Spleen (tissue), 11 donors: ENCODE results near the gene ARPIN. TPM values are rescaled to one million over a fixed set of nuclear protein-coding genes. Genes with fewer than 3 reads are reported as not detected.

Experiments
- DNase-seq: peaks from one replicate; pipeline ENCODE4 v3.0.0-alpha.2; 2020
- H3K27ac ChIP-seq, 8 donors: fragments of 200-600 bp; sonication (generic) in 7 of 8; 1 replicate in 4 of 8; 2 replicates in 4 of 8; pipeline versions ENCODE4 v1.5.0 to v1.8.0; 2016 to 2021; ENCODE audit warnings: inconsistent platforms in 4 of 8, mild to moderate bottlenecking in 4 of 8, moderate library complexity in 1 of 8
- H3K27me3 ChIP-seq, 7 donors: fragments of 200-600 bp; sonication (generic) in 6 of 7; replicated peaks in 1 of 7; 1 replicate in 4 of 7; 2 replicates in 3 of 7; pipeline versions ENCODE4 v1.5.0 to v1.8.0; 2016 to 2021; ENCODE audit warnings: inconsistent platforms in 3 of 7, mild to moderate bottlenecking in 1 of 7
- H3K36me3 ChIP-seq, 6 donors: fragments of 200-600 bp; sonication (generic) in 5 of 6; 1 replicate in 4 of 6; 2 replicates in 2 of 6; pipeline versions ENCODE4 v1.5.0 to v1.8.0; 2016 to 2021; ENCODE audit warnings: inconsistent platforms in 2 of 6
- H3K4me1 ChIP-seq, 6 donors: fragments of 200-600 bp; sonication (generic) in 5 of 6; 1 replicate in 3 of 6; 2 replicates in 3 of 6; pipeline versions ENCODE4 v1.5.0 to v1.8.0; 2016 to 2021; ENCODE audit warnings: inconsistent platforms in 3 of 6
- H3K4me3 ChIP-seq, 8 donors: fragments of 200-600 bp; sonication (generic) in 7 of 8; 1 replicate in 4 of 8; 2 replicates in 4 of 8; pipeline versions ENCODE4 v1.5.0 to v1.8.0; 2016 to 2021; ENCODE audit warnings: inconsistent platforms in 4 of 8, mild to moderate bottlenecking in 4 of 8, moderate library complexity in 2 of 8
- H3K9me3 ChIP-seq, 8 donors: fragments of 200-600 bp; sonication (generic) in 7 of 8; 1 replicate in 4 of 8; 2 replicates in 4 of 8; pipeline versions ENCODE4 v1.5.0 to v1.8.0; 2016 to 2021; ENCODE audit warnings: inconsistent platforms in 4 of 8
- POLR2A ChIP-seq, 3 donors: fragments of 450-650 bp; IDR thresholded peaks; one replicate each; pipeline ENCODE4 v1.5.1; 2017; ENCODE audit warnings: antibody characterized with exemption in 3 of 3, mild to moderate bottlenecking in 1 of 3
- POLR2AphosphoS5 ChIP-seq, 3 donors: sonication (generic); formaldehyde crosslinking; IDR thresholded peaks; one replicate each; pipeline ENCODE4 v1.5.1; 2017; ENCODE audit warnings: antibody characterized with exemption in 3 of 3
- WGBS, 5 donors: extraction: QIAGEN DNeasy Blood & Tissue Kit in 3 of 5; methylation state at CpG; one replicate each; pipeline versions ENCODE4 v1.1.5 to v1.1.7; 2013 to 2018; 5-methylcytosine and 5-hydroxymethylcytosine counted together
- intact Hi-C: fragments of 100-400 bp; cut with DNase I; formaldehyde crosslinking; loops from one replicate; pipeline ENCODE4 v1.15.0; 2023; ENCODE audit warnings: low total_unique reads
- polyA plus RNA-seq, 3 donors: library from polyadenylated mRNA; stranded (reverse); fragments of 200-250 nt; gene quantifications; one replicate each; pipeline ENCODE4 v1.2.1, GENCODE V29; 2013
- total RNA-seq, 7 donors: library from RNA; depleted of rRNA in 3 of 7; stranded (reverse); fragments of >200 nt in 3 of 7; fragmentation: NEBNext Ultra II Directional in 4 of 7; extraction: Animal tissue kit (Norgen Biotek cat#: 25700) in 4 of 7; gene quantifications; one replicate each; pipeline versions ENCODE4 v1.1.0 to v1.2.1, GENCODE V29; 2016 to 2021
- TF ChIP-seq, protein P1 (sequence below), 11 experiments: fragments of 200-600 bp in 7 of 11; fragments of 450-650 bp in 4 of 11; sonication (generic) in 4 of 11; IDR thresholded peaks in 8 of 11; conservative IDR thresholded peaks in 3 of 11; 1 replicate in 7 of 11; 2 replicates in 4 of 11; pipeline versions ENCODE4 v1.4.0 to v1.8.0; 2016 to 2021; ENCODE audit warnings: antibody characterized with exemption in 11 of 11, inconsistent platforms in 4 of 11, mild to moderate bottlenecking in 1 of 11
- donor health status: healthy with polysubstance abuse.
- donor health status: DM: no; HTN: no; CAD: no; lungs with moderate emphysema.
- donor health status: DM: no; HTN: no; CAD: no.
- donor health status: Bipolar disorder and iron deficiency.
- donor health status: healthy.
- donor health status: DM: no; HTN: no; CAD: no.
- donor health status: DM: yes; HTN: yes; CAD: no.

ARPIN gene
- total and polyA plus RNA-seq, 10 donors, result 2.7 to 23.1 (median 12.0) TPM

DNA sequence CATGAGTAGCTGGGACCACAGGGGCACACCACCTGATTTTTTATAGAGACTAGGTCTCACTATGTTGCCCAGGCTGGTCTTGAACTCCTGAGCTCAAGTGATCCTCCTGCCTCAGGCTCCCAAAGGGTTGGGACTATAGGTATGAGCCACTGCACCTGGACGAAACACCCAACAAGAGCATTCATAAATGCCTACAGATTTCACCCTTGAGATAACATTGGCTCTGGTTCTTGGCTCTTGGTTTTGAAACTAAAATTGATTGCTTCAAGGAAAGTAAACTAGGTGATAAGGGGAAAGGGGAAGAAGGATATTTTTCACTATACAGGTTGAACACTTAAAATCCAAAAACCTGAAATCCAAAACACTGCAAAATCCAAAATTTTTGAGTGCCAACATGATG lies 29.2 kb downstream of the ARPIN start:
- Histone ChIP-seq H3K4me1 (peaks cover 0 to 9% (median 2%) of the 10 kb centered on the region in 6 donors), H3K27me3 (no peaks in the 10 kb centered on the region), H3K4me3 (no peak overlapping the region), H3K27ac (peak overlapping the region in 1 of 8 donors; percentile 76), H3K9me3 (no peaks in the 10 kb centered on the region), H3K36me3 (peaks cover 2 to 100% (median 63%) of the 10 kb centered on the region in 6 donors)
- DNase-seq, result no peak
- TF ChIP-seq POLR2AphosphoS5 (IDR thresholded peaks at IDR 0.05), result no peak
- TF ChIP-seq, protein P1, sequence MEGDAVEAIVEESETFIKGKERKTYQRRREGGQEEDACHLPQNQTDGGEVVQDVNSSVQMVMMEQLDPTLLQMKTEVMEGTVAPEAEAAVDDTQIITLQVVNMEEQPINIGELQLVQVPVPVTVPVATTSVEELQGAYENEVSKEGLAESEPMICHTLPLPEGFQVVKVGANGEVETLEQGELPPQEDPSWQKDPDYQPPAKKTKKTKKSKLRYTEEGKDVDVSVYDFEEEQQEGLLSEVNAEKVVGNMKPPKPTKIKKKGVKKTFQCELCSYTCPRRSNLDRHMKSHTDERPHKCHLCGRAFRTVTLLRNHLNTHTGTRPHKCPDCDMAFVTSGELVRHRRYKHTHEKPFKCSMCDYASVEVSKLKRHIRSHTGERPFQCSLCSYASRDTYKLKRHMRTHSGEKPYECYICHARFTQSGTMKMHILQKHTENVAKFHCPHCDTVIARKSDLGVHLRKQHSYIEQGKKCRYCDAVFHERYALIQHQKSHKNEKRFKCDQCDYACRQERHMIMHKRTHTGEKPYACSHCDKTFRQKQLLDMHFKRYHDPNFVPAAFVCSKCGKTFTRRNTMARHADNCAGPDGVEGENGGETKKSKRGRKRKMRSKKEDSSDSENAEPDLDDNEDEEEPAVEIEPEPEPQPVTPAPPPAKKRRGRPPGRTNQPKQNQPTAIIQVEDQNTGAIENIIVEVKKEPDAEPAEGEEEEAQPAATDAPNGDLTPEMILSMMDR (IDR thresholded peaks at IDR 0.05 in 8 of 11, conservative IDR thresholded peaks at IDR 0.05 in 3 of 11), result no peak
- TF ChIP-seq POLR2A (IDR thresholded peaks at IDR 0.05), result no peak
- 93 to 100% (median 94%) methylated on average over 1 of the region's 1 CpG for WGBS, 5 donors
- intact Hi-C loops, result no loop called here

DNA sequence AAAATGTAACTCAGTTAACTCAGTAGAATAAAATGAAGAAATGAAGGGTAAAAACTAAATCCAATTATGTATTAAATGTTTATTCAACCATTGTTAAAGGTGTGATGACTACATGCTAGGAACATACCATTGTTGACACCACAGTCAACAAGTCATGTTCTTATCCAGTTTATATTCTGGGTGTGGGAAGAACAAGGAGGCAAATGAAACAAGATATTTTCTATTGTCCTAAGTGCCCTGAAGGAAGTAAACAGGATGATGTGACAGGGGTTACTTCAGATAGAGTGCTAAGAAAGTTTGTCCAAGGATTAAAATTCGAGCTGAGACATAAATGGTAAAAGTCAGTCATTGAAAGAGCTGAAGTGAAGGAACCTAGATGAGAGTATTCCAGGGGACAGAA lies 32.0 kb downstream of the ARPIN start:
- no peak for DNase-seq
- Histone ChIP-seq H3K4me3 (no peak overlapping the region), H3K9me3 (no peaks in the 10 kb centered on the region), H3K27me3 (no peaks in the 10 kb centered on the region), H3K27ac (no peak overlapping the region), H3K36me3 (peaks cover 0 to 100% (median 47%) of the 10 kb centered on the region in 6 donors), H3K4me1 (peaks cover 0 to 32% (median 3%) of the 10 kb centered on the region in 6 donors)
- WGBS, 5 donors, result 71 to 85% (median 81%) methylated on average over 1 of the region's 1 CpG
- TF ChIP-seq, protein P1 (IDR thresholded peaks at IDR 0.05 in 8 of 11, conservative IDR thresholded peaks at IDR 0.05 in 3 of 11), result no peak
- TF ChIP-seq POLR2A (IDR thresholded peaks at IDR 0.05) (no peak), POLR2AphosphoS5 (IDR thresholded peaks at IDR 0.05) (no peak)
- intact Hi-C loops, result no loop called here

DNA sequence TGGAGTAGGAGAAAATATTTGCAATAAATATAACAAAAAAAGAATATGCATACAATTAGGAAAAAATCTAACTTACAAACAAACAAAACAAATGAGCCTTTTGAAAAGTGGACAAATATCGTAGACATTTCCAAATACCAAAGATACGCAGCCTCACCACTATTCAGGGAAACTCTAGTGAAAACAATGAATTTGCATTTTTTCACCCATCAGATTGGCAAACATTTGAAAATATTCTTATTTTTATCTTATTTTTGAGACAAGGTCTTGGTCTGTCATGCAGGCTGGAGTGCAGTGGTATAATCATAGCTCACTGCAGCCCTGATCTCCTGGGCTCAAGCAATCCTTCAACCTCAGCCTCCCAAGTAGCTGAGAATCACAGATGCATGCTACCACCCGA lies 34.4 kb downstream of the ARPIN start:
- no peak for DNase-seq
- H3K27ac ChIP-seq, result peak overlapping the region in 4 of 8 donors; percentile 74 to 91 (median 86)
- peaks cover 0 to 95% (median 31%) of the 10 kb centered on the region in 6 donors for H3K36me3 ChIP-seq
- no peak overlapping the region for H3K4me3 ChIP-seq
- TF ChIP-seq, protein P1 (IDR thresholded peaks at IDR 0.05 in 8 of 11, conservative IDR thresholded peaks at IDR 0.05 in 3 of 11), result no peak
- TF ChIP-seq POLR2A (IDR thresholded peaks at IDR 0.05), result no peak
- no peak for TF ChIP-seq POLR2AphosphoS5 (IDR thresholded peaks at IDR 0.05)
- WGBS, 5 donors, result 74 to 94% (median 75%) methylated on average over 3 of the region's 3 CpGs
- H3K4me1 ChIP-seq, result peaks cover 0 to 36% (median 12%) of the 10 kb centered on the region in 6 donors
- intact Hi-C loops, result loop anchor here (5.0 kb wide), 1 partner anchor 116 kb away; no protein-coding TSS in a partner anchor
- H3K27me3 ChIP-seq, result no peaks in the 10 kb centered on the region
- H3K9me3 ChIP-seq, result no peaks in the 10 kb centered on the region

- Histone ChIP-seq H3K27ac (peak overlapping the region in 7 of 8 donors; percentile 61 to 91 (median 81)), H3K4me3 (peak overlapping the region in 1 of 8 donors; percentile 2), H3K4me1 (peaks cover 0 to 36% (median 12%) of the 10 kb centered on the region in 6 donors), H3K36me3 (peaks cover 0 to 95% (median 25%) of the 10 kb centered on the region in 6 donors), H3K9me3 (no peaks in the 10 kb centered on the region), H3K27me3 (no peaks in the 10 kb centered on the region)
- no peak for DNase-seq
- TF ChIP-seq POLR2AphosphoS5 (IDR thresholded peaks at IDR 0.05), result no peak
- no peak for TF ChIP-seq POLR2A (IDR thresholded peaks at IDR 0.05)
- TF ChIP-seq, protein P1 (IDR thresholded peaks at IDR 0.05 in 8 of 11, conservative IDR thresholded peaks at IDR 0.05 in 3 of 11), result no peak
- WGBS, 5 donors, result 44 to 64% (median 56%) methylated on average over 2 of the region's 2 CpGs
- intact Hi-C loops, result loop anchor here (5.0 kb wide), 1 partner anchor 115 kb away; no protein-coding TSS in a partner anchor
These were observed 35.7 kb downstream of the ARPIN start for GRCh38 chr15:89877083-89877425.
